ENCODE results near the gene IL1R1.

- no peak for TF ChIP-seq CTCF (IDR thresholded peaks at IDR 0.05)
- TF ChIP-seq EZH2 (IDR thresholded peaks at IDR 0.05): no peak
Observed at GRCh38 chr2:102206666-102207341, 64.3 kb downstream of the IL1R1 start.
